ENCODE results near the gene CCDC9. TPM values are rescaled to one million over a fixed set of nuclear protein-coding genes. Genes with fewer than 3 reads are reported as not detected.

CCDC9 gene
- total RNA-seq, 1 donor from 2014 or later, result 26.1 TPM

GRCh38 chr19:47264629-47265028, 8.3 kb downstream of the CCDC9 start:
- H3K27ac Mint-ChIP-seq (ENCODE audit: unreplicated experiment), result no peak overlapping the region
- TF ChIP-seq CTCF (conservative IDR thresholded peaks at IDR 0.05), result no peak
- peaks cover 1% of the 10 kb centered on the region for H3K4me1 Mint-ChIP-seq
- H3K4me3 Mint-ChIP-seq, result no peak overlapping the region
- H3K9me3 Mint-ChIP-seq, result no peaks in the 10 kb centered on the region
- DNase-seq (ENCODE audit: low read depth, low spot score), result no peak
- peaks cover 24% of the 10 kb centered on the region for H3K36me3 Mint-ChIP-seq (ENCODE audit: low read depth)
- H3K27me3 Mint-ChIP-seq (ENCODE audit: low read depth), result no peaks in the 10 kb centered on the region

GRCh38 chr19:47266401-47266941, 10.1 kb downstream of the CCDC9 start:
- Mint-ChIP-seq H3K4me1 (no peaks in the 10 kb centered on the region), H3K9me3 (no peaks in the 10 kb centered on the region), H3K27me3 (ENCODE audit: low read depth) (no peaks in the 10 kb centered on the region), H3K36me3 (ENCODE audit: low read depth) (peaks cover 22% of the 10 kb centered on the region), H3K4me3 (no peak overlapping the region), H3K27ac (ENCODE audit: unreplicated experiment) (no peak overlapping the region)
- TF ChIP-seq CTCF (conservative IDR thresholded peaks at IDR 0.05), result no peak
- no peak for DNase-seq (ENCODE audit: low read depth, low spot score)

GRCh38 chr19:47267350-47267759, 11.0 kb downstream of the CCDC9 start:
- peaks cover 21% of the 10 kb centered on the region for H3K36me3 Mint-ChIP-seq (ENCODE audit: low read depth)
- no peaks in the 10 kb centered on the region for H3K9me3 Mint-ChIP-seq
- no peaks in the 10 kb centered on the region for H3K27me3 Mint-ChIP-seq (ENCODE audit: low read depth)
- DNase-seq (ENCODE audit: low read depth, low spot score), result no peak
- H3K4me1 Mint-ChIP-seq, result peaks cover 3% of the 10 kb centered on the region
- no peak for TF ChIP-seq CTCF (conservative IDR thresholded peaks at IDR 0.05)
- no peak overlapping the region for H3K4me3 Mint-ChIP-seq
- H3K27ac Mint-ChIP-seq (ENCODE audit: unreplicated experiment), result no peak overlapping the region

GRCh38 chr19:47268028-47268427, 11.7 kb downstream of the CCDC9 start:
- Mint-ChIP-seq H3K36me3 (ENCODE audit: low read depth) (peaks cover 19% of the 10 kb centered on the region), H3K27ac (ENCODE audit: unreplicated experiment) (no peak overlapping the region), H3K4me3 (peak overlapping the region; percentile 19), H3K27me3 (ENCODE audit: low read depth) (no peaks in the 10 kb centered on the region), H3K4me1 (peaks cover 10% of the 10 kb centered on the region), H3K9me3 (no peaks in the 10 kb centered on the region)
- TF ChIP-seq CTCF (conservative IDR thresholded peaks at IDR 0.05), result no peak
- DNase-seq (ENCODE audit: low read depth, low spot score), result no peak

- H3K4me3 Mint-ChIP-seq, result no peak overlapping the region
Measured at GRCh38 chr19:47269596-47269995, 13.3 kb downstream of the CCDC9 start.

More at GRCh38 chr19:47269596-47269995, 13.3 kb downstream of the CCDC9 start:
- Mint-ChIP-seq H3K4me1 (peaks cover 22% of the 10 kb centered on the region), H3K27me3 (ENCODE audit: low read depth) (peaks cover 2% of the 10 kb centered on the region), H3K27ac (ENCODE audit: unreplicated experiment) (no peak overlapping the region), H3K36me3 (ENCODE audit: low read depth) (peaks cover 15% of the 10 kb centered on the region), H3K9me3 (no peaks in the 10 kb centered on the region)
- no peak for DNase-seq (ENCODE audit: low read depth, low spot score)
- TF ChIP-seq CTCF (conservative IDR thresholded peaks at IDR 0.05), result no peak

Measured in neural crest cell (in vitro differentiated cells).